GM21381 (cell line): ENCODE data around the gene KLRB1.
"Not testable (repeated sequence)": the region's sequence is repeated elsewhere in the genome, so short reads cannot be mapped to it uniquely, and the experiment has no call there.

Experiments
- ATAC-seq: cut with Tn5 transposase; IDR thresholded peaks from one replicate; pipeline ENCODE4 v1.9.1; 2021; ENCODE audit warnings: mild to moderate bottlenecking, moderate library complexity; ENCODE audit not compliant: unreplicated experiment

KLRB1 gene

GRCh38 chr12:9607716-9608115, at the start of gene KLRB1:
Gene KLRB1, minus strand, starts transcription at chr12:9607916. Its CDS starts 77 bp downstream, at chr12:9607839.
- ATAC-seq, result no peak

DNA sequence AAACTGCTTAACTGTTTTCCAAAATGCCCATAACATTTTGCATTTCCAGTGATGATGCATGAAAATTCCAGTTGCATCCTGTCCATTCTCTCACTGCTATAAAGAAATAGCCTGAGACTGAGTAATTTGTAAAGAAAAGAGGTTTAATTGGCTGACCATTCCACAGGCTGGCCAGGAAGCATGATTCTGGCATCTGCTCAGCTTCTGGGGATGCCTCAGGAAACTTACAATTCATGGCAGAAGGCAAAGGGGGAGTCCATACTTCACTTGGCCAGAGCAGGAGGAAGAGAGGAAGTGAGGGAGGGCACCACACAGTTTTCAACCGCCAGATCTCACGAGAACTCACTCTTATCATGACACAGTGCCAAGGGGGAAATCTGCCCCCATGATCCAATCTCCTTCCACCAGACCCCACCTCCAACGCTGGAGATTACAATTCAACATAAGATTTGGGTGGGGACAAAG, 43.6 kb upstream of the KLRB1 start:
- ATAC-seq, result no peak

DNA sequence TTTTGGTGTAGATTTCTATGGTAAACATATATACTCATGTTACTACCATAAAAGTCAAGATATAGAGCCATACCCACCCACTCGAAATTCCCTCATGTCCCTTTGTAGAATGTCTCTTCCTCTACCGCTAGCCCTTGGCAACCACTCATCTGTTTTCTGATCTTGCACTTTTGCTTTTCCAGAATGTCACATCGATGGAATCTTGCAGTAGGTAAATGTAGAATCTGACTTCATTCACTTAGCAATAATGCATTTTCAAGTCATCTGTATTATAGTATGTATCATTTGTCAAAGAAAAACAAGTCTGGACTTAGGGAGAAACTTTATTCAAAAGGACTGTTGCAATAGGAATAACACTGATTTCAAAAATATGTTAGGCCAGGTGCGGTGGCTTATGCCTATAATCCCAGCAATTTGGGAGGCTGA, 42.4 kb upstream of the KLRB1 start:
- ATAC-seq, result no peak

- no peak for ATAC-seq
Measured at GRCh38 chr12:9649532-9649940, 41.8 kb upstream of the KLRB1 start.

GRCh38 chr12:9648701-9649531, 41.2 kb upstream of the KLRB1 start:
- no peak for ATAC-seq

GRCh38 chr12:9647825-9648700, 40.3 kb upstream of the KLRB1 start:
- ATAC-seq, result peak; percentile 58

- ATAC-seq, result no peak
Measured at GRCh38 chr12:9646794-9647781, 39.4 kb upstream of the KLRB1 start.

DNA sequence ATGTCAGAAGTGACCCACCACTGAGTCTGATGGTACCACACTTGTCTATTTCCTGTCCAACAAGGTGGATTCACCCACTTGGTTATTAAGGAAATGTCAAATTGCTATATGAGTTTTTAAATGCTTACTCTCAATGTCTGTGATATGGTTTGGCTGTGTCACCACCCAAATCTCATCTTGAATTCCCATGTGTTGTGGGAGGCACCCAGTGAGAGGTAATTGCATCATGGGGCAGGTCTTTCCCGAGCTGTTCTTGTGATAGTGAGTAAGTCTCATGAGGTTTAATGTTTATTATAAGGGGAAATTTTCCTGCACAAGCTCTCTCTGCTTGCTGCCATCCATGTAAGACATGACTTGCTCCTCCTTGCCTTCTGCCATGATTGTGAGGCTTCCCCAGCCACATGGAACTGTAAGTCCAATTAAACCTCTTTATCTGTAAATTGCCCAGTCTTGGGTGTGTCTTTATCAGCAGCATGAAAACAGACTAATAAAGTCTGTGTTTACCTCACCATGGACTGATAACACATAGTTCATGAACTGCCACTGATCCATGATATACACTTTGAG, 37.4 kb upstream of the KLRB1 start:
- ATAC-seq, result not testable (repeated sequence)

DNA sequence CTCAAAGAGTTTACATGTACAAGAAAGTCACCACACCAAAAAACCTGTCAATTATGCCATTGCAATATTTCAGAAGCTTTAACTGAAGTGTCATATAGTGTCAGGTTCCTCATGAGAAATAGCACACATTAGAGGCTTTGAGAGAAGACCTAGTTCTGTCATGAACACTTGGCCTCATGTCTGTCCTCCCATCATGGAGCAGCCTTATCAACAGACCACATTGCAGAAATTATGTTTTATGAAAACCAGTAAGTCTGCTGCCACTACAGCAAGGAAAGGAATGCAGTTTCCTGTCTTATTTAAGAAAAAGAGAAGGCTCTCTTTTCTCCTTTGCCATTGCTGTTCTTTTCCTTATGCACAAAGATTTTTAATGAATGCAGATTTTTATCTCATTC, 35.5 kb upstream of the KLRB1 start:
- no peak for ATAC-seq

DNA sequence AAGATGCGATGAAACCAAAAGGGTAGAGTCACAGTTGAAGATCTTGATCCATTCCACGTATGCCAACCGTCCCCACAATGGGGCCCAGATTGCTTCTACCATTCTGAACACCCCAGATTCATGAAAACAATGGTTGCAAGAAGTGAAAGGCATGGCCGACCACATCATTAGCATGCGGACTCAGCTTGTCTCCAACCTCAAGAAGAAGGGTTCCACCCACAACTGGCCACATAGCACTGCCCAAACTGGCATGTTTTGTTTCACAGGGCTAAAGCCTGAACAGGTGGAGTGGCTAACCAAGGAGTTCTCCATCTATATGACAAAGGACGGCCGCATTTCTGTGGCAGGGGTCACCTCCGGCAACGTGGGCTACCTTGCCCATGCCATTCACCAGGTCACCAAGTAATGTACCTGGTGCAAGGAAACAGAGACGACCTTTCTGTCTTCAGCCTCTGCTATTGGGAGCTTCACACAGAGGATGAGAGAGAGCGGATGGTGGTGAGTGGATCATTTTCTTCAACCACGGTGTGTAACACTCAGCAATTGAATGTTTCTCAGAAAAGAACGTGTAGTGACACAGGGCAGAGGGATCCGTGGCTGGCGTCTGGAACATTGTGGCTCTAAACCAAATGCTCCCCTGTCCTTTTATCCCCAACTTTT, 35.0 kb upstream of the KLRB1 start:
- ATAC-seq, result no peak

- no peak for ATAC-seq
Measured at GRCh38 chr12:9640024-9640423, 32.3 kb upstream of the KLRB1 start.

GRCh38 chr12:9636851-9637206, 29.1 kb upstream of the KLRB1 start:
- no peak for ATAC-seq

GRCh38 chr12:9636150-9636850, 28.6 kb upstream of the KLRB1 start:
- ATAC-seq, result no peak

DNA sequence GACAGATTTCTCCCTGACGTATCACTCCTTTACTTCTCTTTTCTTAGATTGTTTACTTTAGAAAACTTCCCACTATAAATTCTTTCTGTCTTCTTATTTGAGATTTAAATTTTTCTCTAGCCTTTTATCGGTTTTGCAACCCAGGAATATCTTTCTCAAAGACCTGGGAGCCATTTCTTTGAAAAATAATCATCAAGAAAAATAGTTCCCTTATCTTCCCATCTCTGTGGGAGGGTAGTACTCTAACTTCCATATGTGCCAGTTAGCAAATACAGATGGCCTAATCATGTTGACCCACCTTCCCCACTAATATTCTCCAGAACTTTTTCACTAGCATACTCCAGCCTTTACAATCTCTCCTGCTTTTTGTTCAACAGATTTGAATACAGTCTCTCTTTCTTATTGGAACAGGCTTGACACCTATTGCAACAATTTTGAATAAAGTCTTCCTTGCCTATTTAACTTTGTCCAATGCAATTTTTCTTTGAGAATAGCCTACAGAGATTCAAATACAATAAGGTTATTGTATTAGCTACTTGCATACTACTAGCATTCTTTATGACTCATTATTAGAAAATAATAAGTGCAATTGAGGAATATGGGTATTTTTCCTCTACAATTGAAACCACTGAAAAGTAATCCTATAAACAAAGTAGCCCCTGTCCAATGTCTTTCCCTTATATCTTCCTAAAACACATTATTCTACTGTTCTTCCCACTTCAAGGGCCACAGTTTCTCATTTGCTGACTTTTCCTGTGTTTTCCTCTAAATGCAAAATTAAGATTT, 27.4 kb upstream of the KLRB1 start:
- no peak for ATAC-seq

DNA sequence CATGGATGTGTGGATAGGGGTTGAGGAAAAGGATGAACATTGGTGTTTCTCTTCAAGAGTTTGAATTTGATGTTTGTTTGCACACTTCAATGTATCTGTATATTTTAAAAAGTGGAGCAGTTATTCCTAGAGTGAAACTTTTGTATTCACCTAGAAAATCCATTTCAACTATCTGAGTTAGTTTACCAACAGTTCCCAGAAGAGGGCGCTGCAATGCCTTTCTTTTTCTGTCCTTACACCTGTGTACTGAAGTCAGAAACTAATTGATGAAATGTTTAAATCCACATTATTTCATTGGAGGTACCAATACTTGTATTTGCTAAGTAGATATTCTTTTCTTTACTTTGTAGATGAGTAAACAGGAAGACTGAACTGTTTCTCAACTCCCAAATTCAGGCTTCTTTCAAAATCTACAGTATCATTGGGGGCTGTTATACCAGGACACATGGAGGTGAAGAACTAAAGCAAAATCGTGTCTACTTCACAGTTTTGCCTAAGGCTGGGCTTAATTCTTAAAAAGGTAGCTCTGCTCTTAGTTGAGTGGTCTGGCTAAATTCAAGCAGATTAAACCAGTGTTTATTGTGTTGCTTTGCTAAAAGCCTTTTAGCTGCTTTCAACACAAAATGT, 26.6 kb upstream of the KLRB1 start:
- ATAC-seq, result peak; percentile 64

DNA sequence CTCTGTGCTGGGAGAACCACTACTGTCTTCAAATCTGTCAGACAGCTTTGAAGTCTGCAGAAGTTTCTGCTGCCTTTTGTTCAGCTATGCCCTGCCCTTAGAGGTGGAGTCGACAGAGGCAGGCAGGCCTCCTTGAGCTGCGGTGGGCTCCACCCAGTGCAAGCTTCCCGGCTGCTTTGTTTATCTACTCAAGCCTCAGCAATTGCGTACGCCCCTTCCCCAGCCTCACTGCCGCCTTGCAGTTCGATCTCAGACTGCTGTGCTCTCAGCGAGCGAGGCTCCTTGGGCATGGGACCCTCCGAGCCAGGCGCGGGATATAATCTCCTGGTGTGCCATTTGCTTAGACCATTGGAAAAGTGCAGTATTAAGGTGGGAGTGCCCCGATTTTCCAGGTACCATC, 25.1 kb upstream of the KLRB1 start:
- no peak for ATAC-seq

GRCh38 chr12:9626821-9627220, 19.1 kb upstream of the KLRB1 start:
- no peak for ATAC-seq

GRCh38 chr12:9626291-9626690, 18.6 kb upstream of the KLRB1 start:
- ATAC-seq, result no peak
